K562 (cell line): ENCODE results near the gene ITPRIPL2. TPM values are rescaled to one million over a fixed set of nuclear protein-coding genes. Genes with fewer than 3 reads are reported as not detected.

ENCODE experiments used
- ATF3 ChIP-seq, 2 experiments: fragments of 450-650 bp in 1 of 2; sonication (generic) in 1 of 2; formaldehyde crosslinking in 1 of 2; IDR thresholded peaks in 1 of 2; conservative IDR thresholded peaks in 1 of 2; 2 replicates each; pipeline versions ENCODE4 v1.6.1 to v1.8.1; 2016 to 2023; ENCODE audit warnings: mild to moderate bottlenecking in 2 of 2, moderate library complexity in 2 of 2, inconsistent platforms in 1 of 2, missing genetic modification reagents in 1 of 2
- FOXO4 ChIP-seq: fragments of 450-650 bp; formaldehyde crosslinking; IDR thresholded peaks from 2 replicates; pipeline ENCODE4 v1.4.0; 2020; ENCODE audit warnings: mild to moderate bottlenecking, moderate library complexity
- L3MBTL2 ChIP-seq: fragments of 450-650 bp; IDR thresholded peaks from 2 replicates; pipeline ENCODE4 v1.6.1; 2016; ENCODE audit warnings: mild to moderate bottlenecking, moderate library complexity
- MGA ChIP-seq: fragments of 450-650 bp; IDR thresholded peaks from 2 replicates; pipeline ENCODE4 v1.6.1; 2016; ENCODE audit warnings: mild to moderate bottlenecking, moderate library complexity
- NFATC3 ChIP-seq: fragments of 450-650 bp; IDR thresholded peaks from 2 replicates; pipeline ENCODE4 v1.6.1; 2017; ENCODE audit warnings: mild to moderate bottlenecking
- RFX5 ChIP-seq: IDR thresholded peaks from 2 replicates; pipeline ENCODE4 v1.6.1; 2011; ENCODE audit warnings: low read depth, mild to moderate bottlenecking, improper control_type of control experiment, low read length
- SMARCA4 ChIP-seq: fragments of 450-650 bp; IDR thresholded peaks from 2 replicates; pipeline ENCODE4 v1.6.1; 2016
- TBP ChIP-seq: optimal IDR thresholded peaks from 2 replicates; pipeline ENCODE3; 2011; ENCODE audit warnings: low read depth, low read length, improper control_type of control experiment
- USF2 ChIP-seq: sonication (generic); formaldehyde crosslinking; IDR thresholded peaks from 2 replicates; pipeline ENCODE4 v1.5.0; 2020; ENCODE audit warnings: missing genetic modification reagents
- ZNF133 ChIP-seq: fragments of 250-450 bp; sonication (Bioruptor Pico); IDR thresholded peaks from 2 replicates; pipeline ENCODE4 v1.4.0; 2020; ENCODE audit warnings: mild to moderate bottlenecking
- ZNF77 ChIP-seq: fragments of 250-450 bp; sonication (Bioruptor Pico); IDR thresholded peaks from 2 replicates; pipeline ENCODE4 v1.5.0; 2020
- polyA plus RNA-seq, 8 experiments: library from polyadenylated mRNA; depleted of rRNA in 4 of 8; stranded (reverse) in 5 of 8; unstranded in 3 of 8; fragments of >200 nt; fragmentation: Nextera tagmentation in 2 of 8; fragmentation: Illumina TruSeq in 1 of 8; extraction: Ambion mirVana in 2 of 8; extraction: Trizol in 1 of 8; gene quantifications; 2 replicates each; pipeline versions ENCODE4 v1.2.1 to v1.2.3, GENCODE V29; 2011 to 2014; ENCODE audit warnings: inconsistent platforms in 1 of 8, missing spikeins in 1 of 8
- total RNA-seq, 7 experiments: library from RNA; depleted of rRNA in 6 of 7; stranded (reverse); fragments of >200 nt in 6 of 7; fragmentation: Illumina TruSeq in 2 of 7; extraction: Trizol in 2 of 7; gene quantifications; 2 replicates each; pipeline versions ENCODE4 v1.2.1 to v1.2.3, GENCODE V29; 2011 to 2021; ENCODE audit warnings: low replicate concordance in 1 of 7

ITPRIPL2 gene
- total and polyA plus RNA-seq, 9 of the 15 experiments (the other 6 are each of a cell fraction or from before 2014, with no cell fraction given) = 0.04 to 2.2 (median 0.58) TPM

GRCh38 chr16:19067349-19068236 lies 46.2 kb upstream of the ITPRIPL2 start, which contains the start of gene COQ7 (continued):
- TF ChIP-seq MGA (peak; percentile 72), SMARCA4 (no peak), ATF3 (IDR thresholded peaks at IDR 0.05) (peak; percentile 98), ATF3 (CRISPR knock-in tag; conservative IDR thresholded peaks at IDR 0.05) (peak; percentile 69), NFATC3 (no peak), ZNF77 (CRISPR knock-in tag) (no peak), FOXO4 (CRISPR knock-in tag) (no peak), USF2 (CRISPR knock-in tag) (peak; percentile 61), TBP (peak; percentile 76), ZNF133 (CRISPR knock-in tag) (no peak), RFX5 (no peak), L3MBTL2 (peak; percentile 74)
